H54 (cell line): ENCODE measurements around the gene OR5H2.
"Not testable (repeated sequence)": the region's sequence is repeated elsewhere in the genome, so short reads cannot be mapped to it uniquely, and the experiment has no call there.

ENCODE experiments used
- DNase-seq: peaks from one replicate; pipeline ENCODE4 v3.0.0; 2011; ENCODE audit warnings: low spot score, mixed read lengths; ENCODE audit not compliant: insufficient read length
- FAIRE-seq: peaks from 3 replicates; lab custom pipeline; 2011; peaks lifted over from hg19 to GRCh38; lab: Jason Lieb, UNC
- POLR2A ChIP-seq: IDR thresholded peaks from 2 replicates; pipeline ENCODE4 v1.6.1; 2011; ENCODE audit warnings: low read depth, mild to moderate bottlenecking, low read length

Gene OR5H2

DNA sequence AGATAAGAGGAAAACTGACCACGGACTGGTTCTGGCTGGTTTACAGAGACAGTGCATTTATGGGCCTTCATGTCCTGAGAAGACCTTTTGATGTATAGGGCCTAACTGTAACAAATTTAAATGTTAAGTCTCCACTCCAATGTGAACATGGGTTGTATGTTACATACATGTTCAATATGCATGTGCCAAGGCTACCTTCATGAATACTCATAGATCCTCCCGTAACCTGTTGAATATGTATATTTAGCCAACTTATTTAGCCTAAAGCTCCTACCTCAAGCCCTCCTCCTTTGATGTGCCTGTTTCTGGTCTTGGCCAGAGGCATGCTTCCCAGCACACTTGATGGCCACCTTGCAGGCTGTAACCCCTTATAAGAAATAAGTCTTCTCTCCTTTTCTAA, at the start of gene OR5H2:
Gene OR5H2 (plus strand): TSS at position 301 of the 400 bp plus-strand sequence. CDS start 398 bp downstream, outside the sequence.
- TF ChIP-seq POLR2A: no peak
- FAIRE-seq: no peak
- no peak for DNase-seq

DNA sequence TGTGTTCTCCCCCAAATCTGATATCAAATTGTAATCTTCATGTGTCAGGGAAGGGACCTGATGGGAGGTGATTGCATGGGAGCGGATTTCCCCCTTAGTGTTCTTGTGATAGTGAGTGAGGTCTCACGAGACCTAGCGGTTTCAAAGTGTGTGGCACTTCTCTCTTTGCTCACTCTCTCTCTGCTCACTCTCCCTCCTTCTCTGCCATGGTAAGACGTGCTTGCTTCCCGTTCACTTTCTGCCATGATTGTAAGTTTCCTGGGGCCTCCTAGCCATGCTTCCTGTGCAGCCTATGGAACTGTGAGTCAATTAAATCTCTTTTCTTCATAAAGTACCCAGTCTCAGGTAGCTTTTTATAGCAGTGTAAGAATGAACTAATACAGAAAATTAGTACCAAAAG, 48.8 kb upstream of the OR5H2 start:
- DNase-seq: no peak
- no peak for FAIRE-seq
- no peak for TF ChIP-seq POLR2A

GRCh38 chr3:98240131-98240530, 42.2 kb upstream of the OR5H2 start:
- FAIRE-seq (no peak), DNase-seq (no peak)
- no peak for TF ChIP-seq POLR2A

- DNase-seq (no peak), FAIRE-seq (no peak)
- TF ChIP-seq POLR2A: no peak
These were observed 40.1 kb upstream of the OR5H2 start for GRCh38 chr3:98242155-98242554.

- FAIRE-seq (no peak), DNase-seq (no peak)
- no peak for TF ChIP-seq POLR2A
These were observed 38.5 kb upstream of the OR5H2 start for GRCh38 chr3:98243843-98244242.

- TF ChIP-seq POLR2A: no peak
- FAIRE-seq: no peak
These were observed 36.2 kb upstream of the OR5H2 start for GRCh38 chr3:98246142-98246541.

DNA sequence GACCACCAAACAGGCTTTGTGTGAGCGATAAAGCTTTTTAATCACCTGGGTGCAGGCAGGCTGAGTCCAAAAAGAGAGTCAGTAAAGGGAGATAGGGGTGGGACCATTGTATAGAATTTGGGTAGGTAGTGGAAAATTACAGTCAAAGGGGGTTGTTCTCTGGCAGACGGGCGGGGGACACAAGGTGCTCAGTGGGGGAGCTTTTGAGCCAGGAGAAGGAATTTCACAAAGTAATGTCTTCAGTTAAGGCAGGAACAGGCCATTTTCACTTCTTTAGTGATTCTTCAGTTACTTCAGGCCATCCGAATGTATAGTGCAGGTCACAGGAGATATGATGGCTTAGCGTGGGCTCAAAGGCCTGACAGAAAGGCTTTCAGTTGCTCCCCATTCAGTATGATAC, 26.3 kb upstream of the OR5H2 start:
- DNase-seq, FAIRE-seq: not testable (repeated sequence)

More at GRCh38 chr3:98246142-98246541, 36.2 kb upstream of the OR5H2 start:
- DNase-seq: no peak

DNA sequence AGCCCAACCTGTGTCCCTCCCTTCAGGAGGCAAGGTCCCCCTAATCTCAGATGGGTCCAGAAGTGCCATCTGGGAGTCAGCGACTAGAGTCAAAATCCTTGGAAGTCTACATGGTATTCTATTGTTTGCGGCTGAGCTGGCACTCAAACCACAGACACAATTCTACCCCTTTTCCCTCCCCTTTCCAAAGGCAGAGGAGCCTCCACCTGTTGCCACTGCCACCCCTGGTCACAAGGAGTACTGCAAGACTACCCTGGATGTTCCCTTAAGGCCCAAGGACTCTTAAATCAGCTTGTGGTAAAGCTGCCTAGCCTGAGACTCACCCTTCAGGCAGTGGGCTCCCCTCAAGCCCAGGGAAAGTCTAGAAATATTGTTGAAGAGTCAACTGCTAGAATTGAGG, 22.6 kb upstream of the OR5H2 start:
- DNase-seq (no peak), FAIRE-seq (no peak)
- TF ChIP-seq POLR2A: no peak

DNA sequence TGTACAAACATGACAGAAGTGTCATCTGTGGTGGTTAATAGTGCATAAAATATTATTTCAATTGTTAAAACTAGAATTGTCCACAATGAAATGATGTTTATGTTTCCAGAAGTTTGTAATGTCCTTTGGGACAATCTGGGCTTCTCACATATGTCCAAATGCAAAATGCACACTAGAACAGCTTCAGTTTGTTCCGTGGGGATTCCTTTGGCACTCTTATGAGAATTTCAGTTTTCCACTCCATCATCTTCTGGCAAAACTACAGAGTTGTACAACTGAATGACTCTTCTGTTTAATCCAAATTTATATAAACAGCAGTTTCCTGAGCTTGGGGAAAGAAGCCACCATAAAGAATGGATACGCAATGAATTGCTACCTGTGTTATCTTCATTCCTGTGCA, 20.3 kb upstream of the OR5H2 start:
- no peak for DNase-seq

GRCh38 chr3:98263944-98264343, 18.4 kb upstream of the OR5H2 start, which contains the start of gene OR5H6:
Gene OR5H6, plus strand, starts transcription at chr3:98264244. Its CDS starts 89 bp downstream, at chr3:98264333.
- no peak for FAIRE-seq

More for the DNA sequence above, 20.3 kb upstream of the OR5H2 start:
- no peak for TF ChIP-seq POLR2A
- no peak for FAIRE-seq

DNA sequence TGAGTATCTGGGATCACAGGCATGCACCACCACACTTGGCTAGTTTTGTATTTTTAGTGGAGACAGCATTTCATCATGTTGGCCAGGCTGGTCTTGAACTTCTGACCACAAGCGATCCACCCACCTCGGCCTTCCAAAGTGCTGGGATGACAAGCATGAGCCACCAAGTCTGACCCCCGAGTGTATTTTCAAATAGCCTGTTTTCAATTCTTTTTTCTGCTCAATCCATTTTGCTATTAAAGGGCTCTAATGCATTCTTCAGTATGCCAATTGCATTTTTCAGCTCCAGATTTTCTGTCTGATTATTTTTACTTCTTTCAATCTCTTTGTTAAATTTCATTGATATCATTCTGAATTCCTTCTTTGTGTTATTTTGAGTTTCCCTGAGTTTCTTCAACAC, 12.5 kb upstream of the OR5H2 start:
- FAIRE-seq (no peak), DNase-seq (no peak)
- no peak for TF ChIP-seq POLR2A

More at GRCh38 chr3:98263944-98264343, 18.4 kb upstream of the OR5H2 start, which contains the start of gene OR5H6:
- no peak for TF ChIP-seq POLR2A
- no peak for DNase-seq

DNA sequence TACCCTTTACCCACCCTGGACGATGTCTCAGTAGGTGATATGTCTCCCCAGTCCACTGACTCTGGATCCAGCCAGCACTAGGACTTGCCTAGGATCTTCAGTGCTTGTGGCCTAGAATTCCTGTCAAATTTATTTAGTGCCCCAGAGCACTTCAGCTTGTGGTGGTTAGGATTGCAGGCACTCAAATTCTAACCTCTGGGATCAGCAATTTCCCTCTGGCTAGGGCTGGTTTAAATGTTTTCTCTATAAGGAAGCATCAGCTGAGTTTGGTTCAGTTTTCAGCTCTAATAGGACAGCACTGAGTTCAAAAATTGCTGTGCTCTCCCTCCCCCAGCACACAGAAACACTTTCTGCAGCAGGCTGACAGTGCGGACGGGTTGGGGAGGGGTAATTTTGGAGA, 10.2 kb upstream of the OR5H2 start:
- FAIRE-seq: no peak
- no peak for TF ChIP-seq POLR2A
- DNase-seq: no peak

- FAIRE-seq (no peak), DNase-seq (no peak)
- TF ChIP-seq POLR2A: no peak
These were observed 7.4 kb upstream of the OR5H2 start for GRCh38 chr3:98274914-98275313.

DNA sequence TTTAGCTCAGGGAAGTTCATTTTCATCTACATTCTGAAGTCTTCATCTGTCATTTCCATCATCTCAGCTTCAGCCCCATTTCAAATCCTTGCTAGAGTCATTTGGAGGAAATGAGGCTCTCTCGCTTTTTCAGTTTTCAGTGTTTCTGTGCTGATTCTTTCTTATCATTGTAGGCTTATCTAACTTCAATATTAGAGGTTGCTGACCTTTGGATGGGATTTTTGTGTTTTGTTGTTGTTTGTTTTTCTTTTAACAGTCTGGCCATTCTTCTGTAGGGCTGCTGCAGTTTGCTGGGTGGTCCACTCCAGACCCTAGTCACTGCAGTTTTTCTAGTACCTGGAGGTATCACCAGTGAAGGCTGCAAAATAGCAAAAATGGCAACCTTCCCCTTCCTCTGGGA, 8.6 kb downstream of the OR5H2 start:
- FAIRE-seq (no peak), DNase-seq (no peak)
- TF ChIP-seq POLR2A: no peak

GRCh38 chr3:98291332-98291957, 9.1 kb downstream of the OR5H2 start:
- FAIRE-seq: no peak
- DNase-seq: no peak
- no peak for TF ChIP-seq POLR2A
